GM12891 (cell line): ENCODE measurements around the gene ELMOD2.

Experiments used
- PAX5 ChIP-seq: IDR thresholded peaks from 2 replicates; pipeline ENCODE4 v1.6.1; 2011; ENCODE audit warnings: low read length, moderate library complexity, mild to moderate bottlenecking; ENCODE audit not compliant: insufficient read depth, severe bottlenecking
- POLR2A ChIP-seq: IDR thresholded peaks from 2 replicates; pipeline ENCODE4 v1.6.1; 2011; ENCODE audit warnings: low read depth, low read length, control low read depth
- POLR2AphosphoS5 ChIP-seq: IDR thresholded peaks from 2 replicates; pipeline ENCODE4 v1.6.1; 2011; ENCODE audit warnings: low read depth, low read length, control low read depth
- POU2F2 ChIP-seq: IDR thresholded peaks from 2 replicates; pipeline ENCODE4 v1.6.1; 2011; ENCODE audit warnings: low read depth, mild to moderate bottlenecking, control low read depth, low read length, moderate library complexity

- TF ChIP-seq POLR2A (no peak), POLR2AphosphoS5 (no peak), POU2F2 (no peak), PAX5 (no peak)
Observed at GRCh38 chr4:140483445-140483844, 40.5 kb upstream of the ELMOD2 start.
